GM18508 (cell line): ENCODE results near the gene KLF13.

Experiments used
- ATAC-seq: cut with Tn5 transposase; IDR thresholded peaks from one replicate; pipeline ENCODE4 v1.9.1; 2021; ENCODE audit warnings: moderate number of reproducible peaks; ENCODE audit not compliant: insufficient read depth, unreplicated experiment

KLF13 gene

DNA sequence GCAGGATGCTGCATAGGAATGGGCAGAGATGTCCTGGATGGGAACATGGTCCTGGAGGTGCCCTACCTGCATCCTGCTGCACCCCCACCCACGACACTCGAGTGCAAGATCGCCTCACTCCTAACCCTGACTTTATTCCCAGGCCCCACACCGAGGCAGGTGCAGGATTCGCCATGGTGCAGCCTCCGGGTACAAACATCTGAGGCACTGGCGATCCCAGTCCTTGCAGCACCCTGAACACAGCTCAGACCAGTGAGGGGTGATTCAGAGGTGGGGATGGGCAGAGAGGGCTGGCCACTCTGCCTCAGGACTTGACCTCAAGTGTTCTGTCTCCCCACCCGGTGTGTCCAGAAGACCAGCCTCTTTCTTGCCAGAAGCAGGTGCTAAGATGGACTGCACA lies 49.1 kb downstream of the KLF13 start:
- no peak for ATAC-seq

DNA sequence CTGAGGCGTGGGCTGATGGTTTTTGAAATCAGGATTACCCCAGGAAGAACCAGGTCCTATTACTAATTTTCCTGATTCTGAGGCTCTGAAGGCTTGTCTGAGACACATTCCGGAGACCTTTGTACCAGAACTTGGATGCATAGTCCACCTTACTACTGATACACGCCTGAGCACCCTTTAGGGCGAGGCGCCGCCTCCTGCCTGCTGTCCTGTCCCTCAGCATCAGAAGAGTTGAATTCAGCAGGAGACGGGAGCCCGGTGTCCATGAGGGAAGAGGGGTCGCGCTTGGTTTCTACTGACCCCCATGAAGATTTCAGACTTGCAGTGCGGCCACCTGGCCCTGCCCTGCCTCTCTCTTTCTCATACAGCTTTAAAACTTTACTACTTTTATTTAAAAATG lies 49.9 kb downstream of the KLF13 start:
- no peak for ATAC-seq

DNA sequence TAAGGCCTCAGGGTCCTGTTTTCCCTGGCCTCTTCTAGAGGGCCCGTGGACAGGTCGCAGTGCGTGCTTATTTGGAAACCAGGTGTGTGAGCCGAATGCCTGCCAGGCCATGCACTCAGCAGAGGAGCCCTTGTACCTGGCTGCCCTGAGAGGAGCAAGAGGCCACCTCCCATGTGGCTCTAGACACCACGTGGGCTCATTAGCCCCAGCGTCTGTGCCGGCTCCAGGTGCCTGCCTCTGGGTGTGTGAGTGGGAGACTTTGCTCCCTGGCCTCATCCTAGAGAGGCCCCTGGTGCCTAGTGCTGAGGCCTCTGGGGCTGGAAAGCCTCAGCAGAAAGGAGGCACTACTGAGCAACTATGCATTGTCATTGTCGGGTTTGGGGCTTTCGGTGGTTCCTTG lies 50.4 kb downstream of the KLF13 start:
- no peak for ATAC-seq

DNA sequence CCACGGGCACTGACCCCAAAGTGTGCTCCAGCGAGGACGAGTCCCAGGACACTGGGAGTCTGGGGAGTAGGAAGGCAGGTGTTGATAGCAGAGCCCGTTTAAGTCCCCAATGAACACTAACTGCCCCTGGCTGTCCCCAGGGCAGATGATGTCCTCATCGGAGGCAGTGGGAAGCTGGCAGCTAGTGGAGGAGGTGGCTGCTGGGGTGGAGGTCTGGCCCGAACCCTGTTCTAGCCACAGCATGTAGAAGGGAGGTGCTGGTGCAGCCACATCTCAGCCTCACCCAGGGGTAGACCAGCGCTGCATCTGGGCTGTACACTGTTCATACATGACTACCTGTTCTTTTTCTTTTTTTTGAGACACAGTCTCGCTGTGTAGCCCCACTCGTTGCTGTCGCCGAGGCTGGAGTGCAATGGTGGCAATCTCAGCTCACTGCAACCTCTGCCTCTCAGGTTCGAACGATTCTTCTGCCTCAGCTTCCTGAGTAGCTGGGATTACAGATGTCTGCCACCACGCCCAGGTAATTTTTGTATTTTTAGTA lies 51.8 kb downstream of the KLF13 start:
- no peak for ATAC-seq

DNA sequence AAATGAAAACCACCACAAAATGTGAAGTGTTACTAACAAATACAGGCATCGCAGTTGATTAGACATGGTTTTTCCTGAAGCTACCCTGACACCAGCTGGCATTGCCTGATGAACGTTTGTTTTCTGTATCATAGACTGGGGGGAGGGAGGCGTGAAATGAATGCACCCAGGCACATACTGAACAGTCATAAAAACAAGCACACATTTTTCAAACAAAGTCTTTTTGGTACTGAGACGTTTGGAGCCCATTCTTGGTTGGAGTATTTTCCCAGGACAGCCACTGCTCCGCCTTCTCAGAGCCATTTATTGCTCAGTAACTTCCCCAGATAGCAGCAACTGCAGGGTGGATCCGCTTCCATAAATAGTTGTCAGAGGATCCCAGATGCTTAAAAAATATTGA lies 52.4 kb downstream of the KLF13 start:
- no peak for ATAC-seq

DNA sequence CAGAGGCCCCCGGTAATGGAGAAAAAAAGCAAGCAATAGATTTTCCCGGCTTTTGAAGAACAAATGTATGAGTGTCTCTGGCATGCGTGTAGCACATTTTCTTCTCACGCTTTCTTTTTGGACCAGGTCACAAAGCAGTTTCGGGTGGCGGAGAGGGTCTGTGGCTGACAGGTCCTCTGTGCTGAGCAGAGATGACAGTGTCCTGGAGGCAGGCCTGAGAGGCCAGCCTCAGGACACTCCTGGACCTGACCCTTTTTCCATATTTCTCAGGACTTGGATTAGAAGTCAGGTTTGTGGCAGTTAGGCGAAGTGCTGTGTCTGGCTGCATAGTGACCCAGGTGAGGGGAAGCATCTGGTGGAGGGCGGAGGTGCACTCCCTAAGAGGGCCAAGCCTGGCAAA lies 52.9 kb downstream of the KLF13 start:
- no peak for ATAC-seq

DNA sequence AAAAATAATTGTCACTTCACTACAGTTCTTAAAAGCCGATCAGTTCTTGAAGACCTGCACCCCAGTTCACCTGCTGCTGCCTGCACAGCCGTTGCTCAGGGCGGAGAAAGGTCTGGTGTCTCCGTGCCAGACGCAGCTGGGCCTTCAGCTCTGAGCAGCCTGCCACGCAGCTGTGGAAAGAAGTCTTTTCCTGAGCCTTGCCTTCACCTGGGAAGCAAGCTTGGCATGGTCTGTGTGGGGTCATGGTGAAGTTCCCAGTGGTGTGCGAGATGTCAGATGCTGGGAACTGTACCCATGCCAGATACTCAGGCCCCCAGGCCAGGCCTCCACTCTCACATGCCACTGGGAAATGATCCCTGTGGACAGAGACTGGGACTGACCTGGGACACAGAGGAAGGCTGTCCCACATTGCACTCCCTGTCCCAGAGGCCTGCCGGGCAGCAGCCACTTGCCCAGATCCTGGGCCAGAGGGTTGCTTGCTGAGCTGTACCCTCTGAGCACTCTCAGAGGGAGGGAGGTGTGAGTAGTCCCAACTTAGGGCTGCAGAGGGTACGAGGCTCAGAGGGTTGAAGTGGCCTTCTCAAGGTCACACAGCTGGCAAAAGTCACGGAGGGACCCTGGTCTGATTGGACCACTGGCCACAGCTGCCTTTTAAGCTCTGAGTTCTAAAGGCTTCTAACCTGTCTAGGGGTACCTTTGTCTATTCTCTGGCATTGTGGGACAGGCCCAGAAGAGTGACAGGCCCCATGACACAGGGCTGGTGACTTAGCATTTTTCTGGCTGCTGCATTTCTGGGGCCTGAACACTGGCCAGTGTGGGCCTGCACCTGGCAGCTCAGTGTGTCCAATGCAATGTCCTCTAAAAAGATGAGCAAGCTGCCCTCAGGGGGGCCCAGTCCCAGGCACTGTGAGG lies 55.4 kb downstream of the KLF13 start:
- no peak for ATAC-seq

DNA sequence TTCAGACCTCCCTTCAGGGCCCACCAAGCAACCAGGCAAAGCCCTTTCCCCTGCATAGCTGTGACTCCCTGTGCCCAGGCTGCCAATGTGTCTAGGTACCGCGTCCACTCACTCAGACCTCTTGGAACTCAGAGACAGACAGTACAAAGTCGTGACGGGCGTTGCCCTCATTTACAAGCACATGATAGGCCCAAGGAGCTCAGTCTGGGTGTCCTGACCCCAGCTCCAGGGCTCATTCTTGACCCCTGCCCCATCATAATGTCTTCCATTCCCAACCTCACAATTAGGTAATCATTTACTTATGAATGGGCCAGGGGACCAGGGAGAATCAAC lies 56.0 kb downstream of the KLF13 start:
- no peak for ATAC-seq

DNA sequence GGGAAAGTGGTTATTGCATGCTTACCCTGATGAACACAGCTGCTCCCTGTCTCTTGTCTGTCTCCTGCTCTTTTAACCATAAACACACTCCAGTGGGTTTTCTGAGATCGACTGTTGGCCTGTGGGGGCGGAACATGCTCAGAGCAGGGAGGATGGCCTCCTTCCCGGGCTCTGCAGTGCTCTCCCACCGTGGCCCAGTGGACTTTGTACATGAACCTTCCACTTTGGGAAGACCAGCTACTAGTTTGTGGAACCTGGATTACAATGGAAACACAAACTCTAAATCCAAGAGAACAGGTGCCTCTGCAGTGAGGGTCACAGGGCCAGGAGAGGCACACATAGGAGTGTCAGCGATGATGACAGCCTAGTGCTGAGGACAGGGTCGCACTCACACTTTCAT lies 56.5 kb downstream of the KLF13 start:
- ATAC-seq: no peak

DNA sequence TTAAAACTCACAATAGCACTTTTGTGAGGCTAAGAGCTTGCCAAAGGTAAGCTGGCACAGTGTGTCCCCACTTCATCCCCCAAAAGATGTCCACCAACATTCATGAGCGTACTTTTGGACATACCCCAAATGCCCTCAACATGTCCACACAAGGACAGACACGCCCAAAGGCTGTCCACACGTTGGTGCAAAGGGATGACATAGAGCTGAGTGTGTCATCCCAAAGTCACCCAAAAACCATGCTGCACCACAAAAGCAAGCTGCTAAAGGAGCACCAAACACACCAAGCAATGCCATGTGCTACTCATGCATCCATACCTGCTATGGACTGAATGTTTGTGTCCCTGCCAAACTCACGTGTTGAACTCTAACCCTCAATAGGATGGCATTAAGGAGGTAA lies 57.9 kb downstream of the KLF13 start:
- ATAC-seq: no peak

DNA sequence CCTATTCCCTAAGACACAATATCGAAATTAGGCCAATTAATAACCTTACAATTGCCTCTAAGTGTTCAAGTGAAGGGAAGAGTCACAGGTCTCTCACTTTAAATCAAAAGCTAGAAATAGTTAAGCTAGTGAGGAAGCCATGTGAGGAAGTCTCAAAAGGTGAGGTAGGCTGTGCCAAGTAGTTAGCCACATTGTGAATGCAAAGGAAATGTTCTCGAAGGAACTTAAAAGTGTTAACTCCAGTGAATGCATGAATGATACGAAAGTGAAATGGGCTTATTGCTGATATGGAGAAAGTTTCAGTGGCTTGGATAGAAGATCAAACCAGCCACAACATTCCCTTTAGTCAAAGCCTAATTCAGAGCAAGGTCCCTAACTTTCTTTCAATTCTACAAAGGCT lies 59.1 kb downstream of the KLF13 start:
- no peak for ATAC-seq

DNA sequence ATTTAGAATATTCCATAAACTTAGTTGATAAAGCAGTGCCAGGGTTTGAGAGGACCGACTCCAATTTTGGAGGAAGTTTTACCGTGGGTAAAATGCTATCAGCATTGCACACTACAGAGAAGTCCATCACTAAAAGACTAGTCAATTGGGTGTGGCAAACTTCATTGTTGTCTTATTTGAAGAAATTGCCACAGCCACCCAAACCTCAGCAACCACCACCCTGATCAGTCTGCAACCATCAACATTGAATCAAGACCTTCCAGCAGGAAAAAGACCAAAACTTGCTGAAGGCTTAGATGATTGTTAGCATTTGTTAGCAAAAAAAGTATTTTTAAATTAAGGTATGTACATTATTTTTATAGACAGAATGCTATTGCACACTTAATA lies 60.5 kb downstream of the KLF13 start:
- ATAC-seq: no peak

DNA sequence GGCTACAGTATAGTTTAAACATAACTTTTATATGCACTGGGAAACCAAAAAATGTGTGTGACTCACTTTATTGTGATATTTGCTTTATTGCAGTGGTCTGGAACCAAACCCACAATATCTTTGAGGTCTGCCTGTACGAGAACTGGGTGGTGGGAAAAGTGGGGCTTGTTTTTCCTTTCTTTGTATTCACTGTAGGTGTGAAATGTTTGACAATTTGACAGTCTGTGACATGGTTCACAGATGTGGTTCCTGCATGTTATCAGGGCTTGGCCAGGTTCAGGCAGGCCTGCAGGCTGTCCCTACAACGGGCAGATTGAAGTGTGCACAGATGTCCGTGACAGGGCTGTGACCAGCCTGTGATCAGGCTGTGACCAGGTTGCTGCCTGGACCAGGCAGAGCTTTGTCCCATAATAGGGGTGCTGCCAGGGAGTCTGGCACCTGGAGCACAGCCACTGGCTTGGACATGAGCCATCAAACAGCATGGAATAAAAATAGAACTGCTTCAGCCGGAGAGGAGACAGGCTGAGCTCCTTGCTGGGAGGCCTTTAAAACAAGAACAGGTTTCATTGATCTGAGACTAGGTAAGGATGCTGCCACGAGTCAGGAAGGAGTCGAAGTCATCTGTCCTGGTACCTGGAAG lies 61.0 kb downstream of the KLF13 start:
- no peak for ATAC-seq

DNA sequence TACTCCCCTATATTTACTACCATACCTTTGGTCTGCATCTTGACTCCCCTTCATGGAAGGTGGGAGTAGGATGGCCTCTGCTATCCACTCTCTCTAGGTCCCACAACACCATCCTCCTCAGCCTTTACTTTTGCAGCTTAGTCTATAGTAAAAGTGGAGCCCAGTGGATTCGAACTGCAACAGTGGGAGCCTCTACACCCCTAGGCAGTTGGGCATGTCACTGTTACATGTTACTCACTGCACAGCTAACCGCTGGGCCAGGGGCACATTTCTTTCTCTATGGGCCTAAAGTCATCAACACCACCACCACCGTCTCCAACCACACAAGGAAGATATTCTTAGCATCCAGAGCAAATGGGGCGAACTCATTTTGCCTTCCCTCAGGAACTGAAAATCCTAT lies 62.9 kb downstream of the KLF13 start:
- no peak for ATAC-seq

DNA sequence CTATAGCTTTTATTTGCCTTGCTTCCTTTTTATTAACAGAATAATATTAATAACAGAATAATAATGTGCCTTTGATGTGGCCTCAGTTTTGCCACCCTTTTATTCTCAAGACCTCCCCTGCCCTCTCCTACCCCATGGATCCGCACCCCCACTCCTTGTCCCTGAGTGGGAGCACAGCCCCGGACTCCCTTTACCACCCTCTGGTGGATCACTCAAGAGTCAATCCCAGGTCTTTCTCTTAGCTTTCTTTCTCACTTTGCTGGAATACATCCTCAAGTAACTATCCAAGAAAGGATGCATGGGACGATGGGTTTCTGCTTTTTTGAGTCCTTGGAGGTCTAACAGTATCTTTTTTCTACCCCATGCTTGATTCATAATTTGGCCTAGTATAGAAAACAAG lies 63.4 kb downstream of the KLF13 start:
- no peak for ATAC-seq

DNA sequence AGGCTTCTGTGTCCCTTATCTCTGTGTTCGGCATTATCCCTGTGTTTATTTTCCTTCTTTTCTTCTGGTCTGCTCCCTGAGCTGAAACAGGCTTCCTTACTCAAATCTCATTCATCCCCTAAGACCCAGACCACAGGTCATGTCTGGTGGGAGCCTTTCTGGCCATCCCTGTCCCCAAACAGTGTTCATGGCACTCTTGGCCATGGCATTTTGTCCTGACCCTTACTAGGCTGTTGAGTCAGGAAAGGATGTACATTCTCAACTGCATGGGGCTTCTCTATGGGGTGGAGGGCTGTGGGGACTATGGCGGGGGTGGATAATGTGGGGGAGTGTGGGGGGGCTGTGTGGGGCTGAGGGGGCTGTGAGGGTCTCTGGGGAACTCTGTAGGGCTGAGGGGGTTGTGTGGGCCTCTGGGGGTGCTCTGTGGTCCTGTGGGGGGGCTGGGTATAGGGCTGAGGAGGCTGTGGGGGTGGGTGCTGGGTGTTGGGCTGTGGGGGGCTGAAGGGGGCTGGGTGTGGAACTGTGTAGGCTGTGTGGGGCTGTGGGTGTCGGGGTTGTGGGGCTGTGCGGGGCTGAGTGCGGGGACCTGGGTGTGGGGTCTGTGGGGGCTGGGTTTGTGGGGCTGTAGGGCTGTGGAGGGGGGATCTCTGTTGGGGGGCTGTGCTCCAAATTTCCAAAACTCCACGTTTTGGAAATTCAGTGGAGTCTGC lies 64.3 kb downstream of the KLF13 start:
- no peak for ATAC-seq

DNA sequence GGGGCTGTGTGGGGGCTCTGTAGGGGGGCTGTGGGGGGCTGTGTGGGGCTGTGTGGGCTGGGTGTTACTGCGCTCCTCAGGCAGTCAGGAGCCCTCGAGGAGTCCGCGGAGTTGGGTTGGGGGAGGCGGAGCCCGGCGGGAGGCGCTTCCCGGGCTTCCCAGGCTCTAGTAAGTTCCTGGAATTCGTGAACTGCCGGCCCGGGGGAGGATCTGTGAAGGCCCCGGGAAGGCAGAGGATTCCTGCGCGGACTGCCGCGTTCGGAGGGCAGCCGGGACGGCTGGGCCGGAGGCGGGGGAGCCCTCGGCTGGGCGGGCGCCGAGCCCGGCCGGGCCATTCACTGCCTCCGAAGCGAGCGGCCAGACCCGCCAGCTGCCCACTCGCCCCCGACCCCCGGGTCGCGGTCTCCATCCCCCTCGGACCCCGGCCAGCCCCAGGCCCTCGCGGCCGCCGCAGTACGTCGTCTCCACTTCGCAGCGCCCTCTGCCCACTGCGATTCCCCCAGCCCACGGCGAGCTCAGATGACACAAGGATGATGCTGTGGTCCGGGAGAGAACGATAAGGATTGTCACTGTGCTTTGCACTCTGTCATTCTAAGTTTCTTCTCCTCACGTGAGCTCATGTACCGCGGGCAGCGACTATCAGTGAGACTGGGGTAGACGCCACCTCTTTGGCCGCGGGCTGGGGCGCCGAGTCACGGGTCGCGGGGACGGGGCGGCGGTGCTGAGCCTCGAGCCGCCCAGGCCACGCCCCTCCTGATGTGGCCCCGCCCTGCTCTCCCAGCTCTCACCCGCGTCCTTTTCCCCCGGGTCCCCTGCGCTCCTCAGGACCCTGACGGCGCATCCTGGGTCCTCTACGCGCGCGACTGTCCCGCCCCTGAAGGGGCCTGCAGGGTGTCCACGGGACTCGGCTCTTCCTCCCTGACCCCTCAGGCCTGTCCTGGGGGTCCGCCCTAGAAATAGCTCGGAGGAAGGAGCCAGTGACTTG lies 65.3 kb downstream of the KLF13 start:
- no peak for ATAC-seq

DNA sequence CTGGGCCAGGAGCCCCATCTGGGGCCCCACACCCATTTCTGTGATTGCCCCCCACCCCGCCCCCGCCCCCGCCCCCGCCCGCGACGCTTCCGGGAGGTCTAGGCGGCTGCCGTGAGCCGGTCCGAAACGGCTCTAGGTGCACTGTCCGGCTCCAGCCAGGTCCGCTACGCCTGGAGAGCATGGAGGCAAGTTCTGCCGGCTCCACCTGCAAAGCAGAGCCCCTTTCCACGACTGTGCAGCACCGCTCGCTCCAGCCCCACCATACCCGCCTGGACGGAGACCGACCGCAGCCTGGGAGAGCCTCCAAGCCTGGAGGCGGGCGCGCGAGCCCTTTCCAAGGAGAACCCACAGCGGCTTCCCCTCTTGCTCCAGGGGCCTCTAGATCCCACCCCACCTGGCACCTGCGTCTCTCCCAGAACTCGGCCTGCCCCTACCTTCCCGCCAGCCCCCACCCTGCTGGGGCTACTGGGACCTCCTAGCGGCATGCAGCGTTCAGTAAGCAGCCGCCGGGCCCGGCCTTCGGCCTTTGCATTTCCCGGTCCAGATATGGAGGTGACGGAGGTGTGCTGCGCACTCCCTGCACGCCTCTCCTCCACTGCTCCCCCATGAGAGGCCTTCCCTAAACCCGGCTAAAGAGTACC lies 66.2 kb downstream of the KLF13 start:
- ATAC-seq: no peak

DNA sequence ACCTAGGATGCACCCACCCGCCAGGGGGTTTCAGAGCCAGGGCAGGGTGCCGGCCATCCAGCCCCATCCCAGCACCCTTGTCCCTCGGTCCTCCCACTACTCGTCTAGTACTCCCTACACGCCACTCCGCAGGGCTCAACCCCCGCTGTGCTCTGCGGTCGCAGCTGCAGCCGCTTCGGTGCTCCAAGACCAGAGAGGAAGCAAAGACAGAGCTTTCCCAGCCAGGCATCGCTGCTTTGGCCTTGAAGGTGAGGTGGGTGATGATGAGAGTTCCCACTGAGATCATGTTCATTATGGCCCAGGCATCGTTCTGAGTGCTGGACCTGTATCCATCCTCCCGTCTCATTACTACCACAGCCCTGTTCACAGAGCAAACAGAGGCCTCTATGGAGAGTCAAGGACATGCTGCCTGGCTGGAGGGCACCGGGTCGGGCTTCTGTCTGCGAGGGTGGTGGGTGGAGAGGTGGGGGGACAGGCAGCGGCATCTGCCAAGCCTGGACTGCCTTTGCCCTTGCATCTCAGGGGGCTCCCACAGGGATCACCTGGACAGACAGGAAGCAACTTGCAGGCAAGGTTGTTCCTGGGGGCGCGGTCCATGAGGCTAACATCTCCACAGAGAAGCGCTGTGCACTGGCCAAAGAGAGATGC lies 66.9 kb downstream of the KLF13 start:
- no peak for ATAC-seq
